GM12874 (cell line): ENCODE data around the gene CPB2.

Experiments
- TF ChIP-seq, protein P1 (sequence below): IDR thresholded peaks from 2 replicates; pipeline ENCODE4 v1.5.1; 2011; ENCODE audit warnings: low read depth, mild to moderate bottlenecking, control low read depth, low read length, moderate library complexity; ENCODE audit not compliant: insufficient read depth

Gene CPB2

DNA sequence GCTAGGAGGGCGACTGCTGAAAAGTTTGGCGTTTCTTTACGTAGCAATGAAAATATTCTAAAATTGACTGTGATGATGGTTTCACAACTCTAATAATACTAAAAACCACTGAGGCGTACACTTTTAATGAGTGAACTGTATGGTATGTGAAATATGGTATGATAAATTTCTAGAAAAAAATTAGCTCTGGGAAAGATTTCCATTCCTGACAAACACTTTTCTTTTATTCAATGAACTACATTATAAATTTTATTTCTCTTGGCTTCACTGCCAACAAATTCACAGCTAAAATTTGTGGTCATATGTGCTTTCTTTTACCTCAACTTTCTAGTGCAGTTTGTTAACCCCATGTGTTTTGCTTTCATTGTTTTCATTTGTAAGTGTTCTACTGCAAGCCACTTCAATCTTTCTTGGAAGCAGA is 63.4 kb downstream of the CPB2 start:
- TF ChIP-seq, protein P1, sequence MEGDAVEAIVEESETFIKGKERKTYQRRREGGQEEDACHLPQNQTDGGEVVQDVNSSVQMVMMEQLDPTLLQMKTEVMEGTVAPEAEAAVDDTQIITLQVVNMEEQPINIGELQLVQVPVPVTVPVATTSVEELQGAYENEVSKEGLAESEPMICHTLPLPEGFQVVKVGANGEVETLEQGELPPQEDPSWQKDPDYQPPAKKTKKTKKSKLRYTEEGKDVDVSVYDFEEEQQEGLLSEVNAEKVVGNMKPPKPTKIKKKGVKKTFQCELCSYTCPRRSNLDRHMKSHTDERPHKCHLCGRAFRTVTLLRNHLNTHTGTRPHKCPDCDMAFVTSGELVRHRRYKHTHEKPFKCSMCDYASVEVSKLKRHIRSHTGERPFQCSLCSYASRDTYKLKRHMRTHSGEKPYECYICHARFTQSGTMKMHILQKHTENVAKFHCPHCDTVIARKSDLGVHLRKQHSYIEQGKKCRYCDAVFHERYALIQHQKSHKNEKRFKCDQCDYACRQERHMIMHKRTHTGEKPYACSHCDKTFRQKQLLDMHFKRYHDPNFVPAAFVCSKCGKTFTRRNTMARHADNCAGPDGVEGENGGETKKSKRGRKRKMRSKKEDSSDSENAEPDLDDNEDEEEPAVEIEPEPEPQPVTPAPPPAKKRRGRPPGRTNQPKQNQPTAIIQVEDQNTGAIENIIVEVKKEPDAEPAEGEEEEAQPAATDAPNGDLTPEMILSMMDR: no peak

- TF ChIP-seq, protein P1: no peak
Measured at GRCh38 chr13:46040763-46041162, 64.1 kb downstream of the CPB2 start.

DNA sequence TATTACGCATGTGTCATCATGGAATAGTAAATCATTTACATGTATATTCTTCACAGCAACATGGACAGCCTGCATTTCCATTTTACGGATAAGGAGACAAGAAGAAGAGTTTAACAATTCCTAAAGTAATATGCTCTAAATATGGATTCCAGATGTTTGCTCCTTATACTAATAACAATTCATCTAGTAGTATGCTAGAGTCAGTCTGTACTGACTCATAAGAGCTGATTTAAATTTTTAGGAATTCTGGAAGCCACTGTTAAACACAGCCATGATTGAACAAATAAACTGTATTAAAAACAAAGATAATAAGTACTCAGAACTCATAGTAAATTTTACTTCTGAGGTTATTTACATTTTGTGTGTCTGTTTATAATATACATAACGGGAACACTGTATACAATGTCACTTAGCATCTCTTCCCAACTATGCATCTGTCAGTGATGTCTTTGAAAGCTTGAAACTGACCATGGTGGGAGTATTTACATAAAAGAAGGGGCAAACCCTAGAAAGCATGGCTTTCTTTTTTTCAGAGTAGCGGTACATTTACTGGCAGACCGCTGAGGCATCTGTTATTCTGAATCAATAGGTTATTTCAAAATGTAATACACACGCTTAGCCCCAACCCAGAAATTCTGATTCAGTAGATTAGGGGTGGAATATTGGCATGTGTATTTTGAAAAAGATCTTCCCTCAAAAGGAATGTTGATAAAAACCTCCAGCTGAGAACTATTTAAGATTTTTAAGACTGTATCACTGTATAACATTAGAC is 65.2 kb downstream of the CPB2 start:
- TF ChIP-seq, protein P1: no peak

DNA sequence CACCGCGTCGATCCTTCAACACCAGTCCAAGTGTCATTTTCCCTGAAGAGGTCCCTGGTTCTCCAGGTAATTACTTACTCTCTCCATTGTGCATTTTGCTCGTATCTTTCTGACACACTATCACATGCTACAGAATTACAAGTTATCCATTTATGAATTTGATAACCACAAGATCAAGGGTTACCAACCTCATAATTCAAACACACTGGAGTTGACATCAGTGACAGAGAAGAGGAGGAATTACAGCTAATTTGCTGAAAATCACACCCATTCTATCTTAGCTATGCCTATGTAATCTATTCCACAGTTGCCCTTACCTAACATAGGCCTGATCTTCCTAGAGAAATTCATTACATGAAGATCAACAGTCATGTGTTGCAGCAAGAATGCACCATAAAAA is 66.5 kb downstream of the CPB2 start:
- TF ChIP-seq, protein P1: no peak

DNA sequence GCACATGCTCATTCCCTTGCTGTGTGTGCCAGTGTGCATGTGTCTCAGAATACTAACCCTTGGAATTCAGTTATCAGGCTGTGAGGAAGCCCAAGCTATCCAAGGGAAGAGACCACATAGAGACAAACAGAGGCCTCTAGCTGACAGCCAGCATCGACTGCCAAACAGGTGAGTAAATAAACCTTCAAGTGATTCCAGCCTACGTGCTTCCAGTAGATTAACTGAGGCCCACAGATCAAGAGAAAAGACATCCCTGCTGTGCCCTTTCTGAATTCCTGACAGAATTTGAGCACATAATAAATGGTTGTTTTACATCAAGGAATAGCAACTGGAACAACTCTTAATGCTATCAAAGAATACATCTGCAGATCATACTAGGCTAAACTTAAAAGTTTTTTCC is 69.8 kb downstream of the CPB2 start:
- TF ChIP-seq, protein P1: no peak

DNA sequence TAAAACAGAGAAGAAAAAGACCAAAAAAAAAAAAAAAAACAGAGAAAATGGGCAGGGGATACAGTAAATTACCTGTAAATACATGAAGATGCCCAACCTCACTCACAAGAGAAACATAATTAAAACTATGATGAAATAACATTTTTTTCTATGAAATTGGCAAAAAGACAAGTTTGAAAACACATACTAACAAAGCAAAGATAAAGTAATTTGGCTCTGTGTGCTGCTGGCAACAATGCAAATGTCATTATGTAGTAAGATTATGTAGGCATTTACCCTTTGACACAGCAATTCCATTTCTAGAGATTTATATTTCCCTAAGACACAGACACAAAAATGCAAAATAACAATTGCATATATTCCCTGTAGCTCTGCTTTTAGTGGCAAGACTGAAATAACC is 72.5 kb downstream of the CPB2 start:
- TF ChIP-seq, protein P1: no peak

- TF ChIP-seq, protein P1: no peak
Measured at GRCh38 chr13:46031581-46032263, 73.1 kb downstream of the CPB2 start.
